ENCODE measurements around the gene PHACTR3.

The PHACTR3 gene

DNA sequence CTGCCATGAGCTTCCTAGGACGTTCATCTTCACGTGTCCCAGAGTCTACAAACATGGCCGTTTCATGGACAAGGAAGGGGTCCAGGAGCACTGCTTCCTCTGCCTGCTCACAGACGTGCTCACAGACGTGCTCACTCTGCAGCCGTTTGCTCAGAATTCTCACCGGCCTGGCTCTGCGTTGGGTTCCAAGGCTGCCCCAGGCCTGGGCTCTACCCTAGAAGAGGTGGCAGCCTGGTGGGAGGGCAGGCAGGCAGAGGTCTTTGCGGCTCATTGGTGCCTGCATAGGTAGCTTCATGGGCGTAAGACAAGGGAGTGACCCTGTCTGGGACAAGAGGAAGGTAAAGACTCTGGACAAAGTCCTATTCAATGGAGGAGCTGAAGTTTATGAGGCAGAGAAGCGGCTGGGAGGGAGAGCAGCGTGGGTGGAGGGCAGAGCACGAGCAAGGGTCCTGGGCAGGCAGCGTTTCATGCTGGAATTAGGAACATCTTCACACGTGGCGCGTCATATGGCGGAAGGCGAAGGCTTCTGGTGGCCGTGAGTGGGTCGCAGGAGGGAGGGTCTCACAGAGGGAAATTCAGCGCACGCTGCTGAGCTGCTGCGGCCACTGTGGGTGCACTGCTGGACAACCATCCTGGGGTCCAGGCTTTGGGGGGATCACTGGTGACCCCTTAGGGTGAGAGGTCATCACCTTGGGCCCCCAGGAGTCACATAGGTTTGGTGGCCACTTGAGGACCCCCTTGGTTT is 138.2 kb downstream of the PHACTR3 start:
- no peak overlapping the region for H3K4me3 ChIP-seq (ENCODE audit: low read length)
- H3K36me3 ChIP-seq (ENCODE audit: insufficient read depth, low read length) = no peaks in the 10 kb centered on the region
- no peaks in the 10 kb centered on the region for H3K4me1 ChIP-seq (ENCODE audit: insufficient read depth, low read length)
- no peaks in the 10 kb centered on the region for H3K9me3 ChIP-seq (ENCODE audit: low read length)
- H3K27me3 ChIP-seq (ENCODE audit: insufficient read depth, low read length) = peaks cover 7% of the 10 kb centered on the region
- H2AFZ ChIP-seq (ENCODE audit: low read depth, low read length) = no peak overlapping the region

DNA sequence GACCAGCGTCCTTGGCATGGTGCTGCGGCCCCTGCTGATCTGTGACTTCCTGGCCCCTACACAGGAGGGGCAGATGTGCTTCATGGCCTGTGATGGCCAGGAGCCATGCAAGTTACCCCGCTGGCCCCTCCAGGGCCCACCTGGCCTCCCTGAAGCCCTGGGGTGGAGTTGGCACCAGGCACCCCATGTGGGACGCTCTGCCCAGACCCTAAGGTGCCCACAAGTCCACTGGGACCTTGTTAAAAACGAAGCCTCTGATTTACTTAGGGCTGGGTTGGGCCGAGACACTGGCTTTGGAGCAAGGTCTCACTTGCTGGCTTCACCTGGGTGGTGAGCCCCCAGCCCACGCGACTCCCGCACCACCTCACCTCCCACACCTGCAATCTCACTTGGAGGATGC is 139.0 kb downstream of the PHACTR3 start:
- Histone ChIP-seq H3K4me1 (ENCODE audit: insufficient read depth, low read length) (peaks cover 1% of the 10 kb centered on the region), H2AFZ (ENCODE audit: low read depth, low read length) (no peak overlapping the region), H3K36me3 (ENCODE audit: insufficient read depth, low read length) (no peaks in the 10 kb centered on the region), H3K4me3 (ENCODE audit: low read length) (no peak overlapping the region), H3K9me3 (ENCODE audit: low read length) (no peaks in the 10 kb centered on the region), H3K27me3 (ENCODE audit: insufficient read depth, low read length) (peaks cover 7% of the 10 kb centered on the region)

DNA sequence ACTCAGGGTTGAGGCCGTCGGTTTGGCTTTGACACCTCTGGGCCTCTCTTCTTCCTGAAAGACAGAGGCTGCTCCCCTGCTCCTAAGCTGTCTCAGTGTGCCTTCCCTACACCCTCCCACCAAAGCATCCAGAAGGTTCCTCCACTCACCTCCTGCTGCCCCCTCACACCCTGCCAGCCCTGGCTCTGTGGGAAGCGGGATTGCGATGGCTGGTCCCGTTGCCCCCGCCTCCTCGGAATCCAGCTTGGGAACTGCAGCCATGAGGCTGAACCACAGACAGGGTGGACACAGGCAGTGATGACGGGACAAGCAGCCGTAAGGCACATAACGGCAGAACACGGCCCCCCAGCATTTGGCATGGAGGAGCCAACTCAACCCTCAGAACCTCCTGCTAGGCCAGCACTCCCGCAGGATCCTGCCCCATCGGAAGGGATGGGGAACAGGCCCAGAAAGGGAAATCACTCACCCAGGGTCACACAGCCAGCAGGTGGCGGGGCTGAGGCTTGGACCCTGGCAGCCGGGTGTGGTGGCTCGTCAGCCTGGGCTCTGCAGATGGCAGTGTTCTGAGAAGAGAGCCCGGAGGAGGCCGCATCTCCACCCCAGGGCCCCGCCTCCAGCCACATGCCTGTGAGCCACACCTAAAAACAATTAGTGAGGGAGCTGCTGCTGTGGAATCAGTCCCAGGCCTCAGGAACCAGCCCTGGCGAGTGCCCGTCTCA is 139.6 kb downstream of the PHACTR3 start:
- Histone ChIP-seq H3K27me3 (ENCODE audit: insufficient read depth, low read length) (peaks cover 7% of the 10 kb centered on the region), H3K4me1 (ENCODE audit: insufficient read depth, low read length) (peaks cover 7% of the 10 kb centered on the region), H3K4me3 (ENCODE audit: low read length) (no peak overlapping the region), H3K36me3 (ENCODE audit: insufficient read depth, low read length) (no peaks in the 10 kb centered on the region), H2AFZ (ENCODE audit: low read depth, low read length) (no peak overlapping the region), H3K9me3 (ENCODE audit: low read length) (no peaks in the 10 kb centered on the region)

DNA sequence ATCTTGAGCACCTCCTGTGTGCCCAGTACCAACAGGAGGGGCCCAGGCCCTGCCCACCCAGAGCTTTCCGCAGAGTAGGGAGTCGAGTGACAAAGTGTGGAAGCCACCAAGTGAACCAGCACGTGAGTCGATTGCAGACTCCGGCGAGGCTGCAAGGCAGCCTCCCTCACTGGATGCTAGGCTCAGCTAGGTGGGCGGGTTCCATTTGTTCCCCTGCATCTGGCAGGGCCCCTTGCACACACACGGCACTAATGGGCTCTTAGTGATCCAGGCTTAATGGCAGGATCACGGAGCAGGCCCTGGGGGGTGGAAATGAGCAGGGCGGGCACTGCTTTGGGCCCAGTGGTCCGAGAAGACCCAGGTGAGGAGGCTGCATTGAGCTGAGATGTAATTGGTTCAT is 140.4 kb downstream of the PHACTR3 start:
- Histone ChIP-seq H3K9me3 (ENCODE audit: low read length) (no peaks in the 10 kb centered on the region), H3K4me3 (ENCODE audit: low read length) (no peak overlapping the region), H3K36me3 (ENCODE audit: insufficient read depth, low read length) (no peaks in the 10 kb centered on the region), H2AFZ (ENCODE audit: low read depth, low read length) (no peak overlapping the region), H3K27me3 (ENCODE audit: insufficient read depth, low read length) (peaks cover 7% of the 10 kb centered on the region), H3K4me1 (ENCODE audit: insufficient read depth, low read length) (peaks cover 16% of the 10 kb centered on the region)

DNA sequence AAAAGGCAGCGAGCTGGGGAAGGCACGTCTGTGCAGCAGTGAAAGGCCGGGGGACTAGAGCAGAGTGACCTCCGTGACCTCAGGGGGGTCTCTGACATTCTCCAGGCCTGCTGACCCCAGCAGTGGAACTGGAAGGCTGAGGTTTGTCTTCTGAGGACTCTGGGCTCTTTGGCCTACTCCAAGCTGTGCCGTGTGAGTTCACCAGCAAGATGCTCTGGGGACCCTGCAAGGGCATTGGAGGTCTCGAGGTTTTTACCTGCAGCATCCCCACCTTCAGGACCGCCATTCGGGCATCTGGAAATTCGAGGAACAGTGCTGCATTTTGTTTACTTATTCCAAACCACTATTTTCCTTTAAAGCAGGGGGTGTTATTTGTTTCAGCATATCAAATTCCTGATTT is 140.9 kb downstream of the PHACTR3 start:
- Histone ChIP-seq H3K27me3 (ENCODE audit: insufficient read depth, low read length) (peaks cover 7% of the 10 kb centered on the region), H3K4me3 (ENCODE audit: low read length) (no peak overlapping the region), H3K9me3 (ENCODE audit: low read length) (no peaks in the 10 kb centered on the region), H3K36me3 (ENCODE audit: insufficient read depth, low read length) (no peaks in the 10 kb centered on the region), H2AFZ (ENCODE audit: low read depth, low read length) (no peak overlapping the region), H3K4me1 (ENCODE audit: insufficient read depth, low read length) (peaks cover 20% of the 10 kb centered on the region)

DNA sequence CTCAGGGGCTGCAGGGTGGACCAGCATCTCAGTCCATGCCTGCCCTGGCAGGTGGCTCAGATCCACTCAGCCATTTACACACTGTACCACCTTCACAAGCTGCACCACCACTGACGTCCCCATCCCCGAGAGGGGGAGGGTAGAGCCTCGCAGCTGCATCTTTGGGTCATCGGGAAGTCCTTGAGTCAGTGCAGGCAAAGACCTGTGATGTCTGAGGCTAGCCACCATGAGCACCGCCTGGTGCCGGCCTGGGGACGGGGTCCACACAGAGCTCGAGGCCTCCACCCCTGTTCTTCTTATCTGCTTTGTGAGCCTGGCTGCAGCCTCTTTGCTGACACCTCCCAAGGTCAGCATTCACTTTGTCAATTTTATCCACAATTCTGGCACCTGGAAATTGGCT is 141.4 kb downstream of the PHACTR3 start:
- Histone ChIP-seq H3K36me3 (ENCODE audit: insufficient read depth, low read length) (no peaks in the 10 kb centered on the region), H3K27me3 (ENCODE audit: insufficient read depth, low read length) (peaks cover 7% of the 10 kb centered on the region), H3K4me1 (ENCODE audit: insufficient read depth, low read length) (peaks cover 25% of the 10 kb centered on the region), H3K9me3 (ENCODE audit: low read length) (no peaks in the 10 kb centered on the region), H3K4me3 (ENCODE audit: low read length) (no peak overlapping the region), H2AFZ (ENCODE audit: low read depth, low read length) (no peak overlapping the region)

DNA sequence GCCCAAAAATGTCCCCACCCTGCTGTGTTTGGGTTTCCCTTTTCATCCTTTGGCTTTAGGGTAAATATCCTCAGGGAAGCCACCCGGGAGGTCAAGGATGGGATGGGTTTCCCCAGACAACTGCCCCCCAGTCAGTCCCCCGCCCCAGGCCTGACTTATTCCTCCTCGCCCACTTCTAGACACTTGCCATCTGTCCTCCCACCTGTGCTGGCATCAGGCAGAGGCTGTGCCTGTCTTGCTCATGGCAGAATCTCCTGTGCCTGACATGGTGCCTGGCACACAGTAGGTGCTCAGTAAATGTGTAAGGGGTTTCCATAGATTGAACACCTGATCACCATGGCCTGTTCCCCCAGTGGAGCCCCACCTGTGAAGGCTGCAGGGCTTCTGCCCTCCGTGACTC is 141.8 kb downstream of the PHACTR3 start:
- peaks cover 7% of the 10 kb centered on the region for H3K27me3 ChIP-seq (ENCODE audit: insufficient read depth, low read length)
- peaks cover 28% of the 10 kb centered on the region for H3K4me1 ChIP-seq (ENCODE audit: insufficient read depth, low read length)
- H3K9me3 ChIP-seq (ENCODE audit: low read length) = no peaks in the 10 kb centered on the region
- no peak overlapping the region for H2AFZ ChIP-seq (ENCODE audit: low read depth, low read length)
- no peak overlapping the region for H3K4me3 ChIP-seq (ENCODE audit: low read length)
- no peaks in the 10 kb centered on the region for H3K36me3 ChIP-seq (ENCODE audit: insufficient read depth, low read length)

DNA sequence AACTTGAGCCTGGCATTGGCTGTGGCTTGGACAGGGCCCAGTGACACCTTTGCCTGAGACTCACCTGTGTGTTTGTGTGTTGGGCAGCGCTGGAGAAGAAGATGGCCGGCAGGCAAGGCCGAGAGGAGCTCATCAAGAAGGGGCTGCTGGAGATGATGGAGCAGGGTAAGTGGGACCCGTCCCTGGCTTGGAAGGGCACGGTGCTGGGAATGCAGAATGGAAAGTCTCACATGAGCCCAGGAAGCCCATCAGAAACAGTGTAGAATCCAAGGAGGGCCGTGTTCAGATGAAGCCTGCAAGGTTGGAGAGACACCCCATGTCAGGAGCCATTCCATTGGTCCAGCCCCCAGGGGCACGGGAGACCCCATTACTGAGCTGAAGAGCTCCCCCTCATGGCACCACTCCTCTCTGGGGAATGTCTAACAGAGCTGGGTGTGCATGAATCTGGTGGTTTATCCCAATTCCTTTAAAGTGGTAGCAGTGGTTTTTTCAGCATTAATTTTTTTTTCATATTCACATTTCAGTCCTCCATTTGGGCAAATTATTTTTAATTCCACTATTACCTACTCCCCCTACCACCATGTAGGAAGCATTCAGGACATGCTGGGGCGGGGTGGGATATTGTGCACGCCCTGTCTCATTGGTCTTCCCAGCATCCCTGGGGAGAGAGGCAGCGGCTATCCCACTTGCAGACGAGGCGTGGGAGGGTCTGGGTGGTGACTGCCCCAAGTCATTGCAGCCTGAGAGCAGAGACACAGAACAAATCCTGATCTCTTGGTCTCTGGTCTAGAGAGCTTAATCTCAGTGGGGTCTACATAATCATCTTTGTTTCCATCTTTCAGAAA is 143.6 kb downstream of the PHACTR3 start:
- peaks cover 13% of the 10 kb centered on the region for H3K27me3 ChIP-seq (ENCODE audit: insufficient read depth, low read length)
- no peaks in the 10 kb centered on the region for H3K9me3 ChIP-seq (ENCODE audit: low read length)
- no peak overlapping the region for H3K4me3 ChIP-seq (ENCODE audit: low read length)
- H2AFZ ChIP-seq (ENCODE audit: low read depth, low read length) = no peak overlapping the region
- no peaks in the 10 kb centered on the region for H3K36me3 ChIP-seq (ENCODE audit: insufficient read depth, low read length)
- peaks cover 41% of the 10 kb centered on the region for H3K4me1 ChIP-seq (ENCODE audit: insufficient read depth, low read length)

DNA sequence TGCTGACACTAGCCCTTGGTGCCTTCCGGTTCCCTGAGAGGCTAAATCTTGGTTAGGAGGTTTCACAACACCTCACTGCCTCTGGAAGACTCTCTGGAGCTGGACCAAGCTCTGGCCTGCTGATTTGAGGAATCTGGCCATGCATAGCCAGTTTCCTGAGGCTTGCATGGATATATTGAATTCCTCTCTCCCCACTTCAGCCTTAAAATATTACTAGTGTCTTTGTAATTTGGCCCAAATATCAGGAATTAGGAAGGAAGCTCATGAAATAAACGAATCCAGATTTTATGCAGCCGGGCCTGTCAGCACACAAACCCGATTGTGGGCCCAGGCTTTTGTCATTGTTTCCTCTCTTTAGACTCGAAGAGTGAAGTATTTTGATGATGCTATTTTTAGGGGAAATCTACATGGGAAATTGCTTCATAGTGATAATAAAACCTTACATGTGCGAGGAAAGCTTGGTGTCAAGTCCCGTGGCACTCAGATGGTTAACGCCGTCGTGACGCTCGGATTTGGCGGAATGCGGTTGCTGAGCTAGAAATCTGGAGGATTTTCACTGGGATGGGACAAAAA is 144.4 kb downstream of the PHACTR3 start:
- H3K9me3 ChIP-seq (ENCODE audit: low read length) = no peaks in the 10 kb centered on the region
- H3K4me1 ChIP-seq (ENCODE audit: insufficient read depth, low read length) = peaks cover 41% of the 10 kb centered on the region
- peaks cover 16% of the 10 kb centered on the region for H3K27me3 ChIP-seq (ENCODE audit: insufficient read depth, low read length)
- H3K4me3 ChIP-seq (ENCODE audit: low read length) = no peak overlapping the region
- no peak overlapping the region for H2AFZ ChIP-seq (ENCODE audit: low read depth, low read length)
- no peaks in the 10 kb centered on the region for H3K36me3 ChIP-seq (ENCODE audit: insufficient read depth, low read length)

DNA sequence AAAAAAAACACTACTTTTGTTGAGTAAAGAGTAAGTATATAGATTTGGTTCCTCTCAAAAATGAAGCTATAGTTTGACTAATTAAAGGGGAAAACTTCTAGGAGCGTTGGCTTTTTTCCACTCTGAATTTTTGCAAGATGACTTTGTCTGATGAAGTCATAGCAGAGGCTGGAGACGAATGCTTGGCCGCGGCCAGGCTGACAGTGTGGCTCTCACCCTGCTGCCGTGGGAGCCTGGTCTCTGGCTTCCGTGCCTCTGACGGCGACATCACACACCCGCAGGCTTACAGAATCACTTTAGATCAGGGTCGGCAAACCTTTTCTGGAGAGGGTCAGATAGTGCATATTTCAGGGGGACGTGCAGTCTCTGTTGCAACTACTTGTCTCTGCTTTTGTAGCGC is 145.0 kb downstream of the PHACTR3 start:
- Histone ChIP-seq H3K27me3 (ENCODE audit: insufficient read depth, low read length) (peaks cover 19% of the 10 kb centered on the region), H3K36me3 (ENCODE audit: insufficient read depth, low read length) (no peaks in the 10 kb centered on the region), H3K9me3 (ENCODE audit: low read length) (no peaks in the 10 kb centered on the region), H2AFZ (ENCODE audit: low read depth, low read length) (no peak overlapping the region), H3K4me3 (ENCODE audit: low read length) (no peak overlapping the region), H3K4me1 (ENCODE audit: insufficient read depth, low read length) (peaks cover 41% of the 10 kb centered on the region)

DNA sequence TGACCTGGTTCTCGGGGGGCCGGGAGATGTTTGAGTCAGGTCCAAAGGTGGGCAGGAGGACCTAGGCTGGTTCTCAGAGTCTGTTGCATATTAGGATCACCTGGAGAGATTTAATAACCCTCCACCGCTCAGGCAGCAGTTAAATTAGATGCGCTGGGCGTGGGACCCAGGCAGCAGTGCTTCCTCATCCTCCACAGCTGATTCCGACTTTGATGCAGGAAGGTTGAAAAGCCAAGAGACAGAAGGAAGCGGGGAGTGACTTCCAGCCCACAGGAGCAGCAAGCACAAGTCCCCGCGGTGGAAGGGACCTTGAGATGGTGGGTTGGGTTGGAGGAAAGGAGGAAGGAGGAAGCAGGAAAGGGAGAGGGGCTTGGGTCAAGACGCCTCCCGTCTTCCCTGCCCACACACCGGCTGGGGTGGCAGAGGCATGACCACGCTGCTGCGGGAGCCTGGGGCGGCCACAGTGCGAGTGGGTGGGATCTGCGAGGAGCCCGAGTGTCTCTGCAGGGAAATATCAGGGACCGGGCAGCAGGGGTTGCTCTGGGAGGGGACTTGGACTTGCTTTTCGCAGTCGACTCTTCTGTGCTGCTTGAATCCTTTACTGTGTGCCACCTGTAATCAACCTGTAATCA is 146.0 kb downstream of the PHACTR3 start:
- H3K27me3 ChIP-seq (ENCODE audit: insufficient read depth, low read length) = peaks cover 23% of the 10 kb centered on the region
- no peaks in the 10 kb centered on the region for H3K36me3 ChIP-seq (ENCODE audit: insufficient read depth, low read length)

DNA sequence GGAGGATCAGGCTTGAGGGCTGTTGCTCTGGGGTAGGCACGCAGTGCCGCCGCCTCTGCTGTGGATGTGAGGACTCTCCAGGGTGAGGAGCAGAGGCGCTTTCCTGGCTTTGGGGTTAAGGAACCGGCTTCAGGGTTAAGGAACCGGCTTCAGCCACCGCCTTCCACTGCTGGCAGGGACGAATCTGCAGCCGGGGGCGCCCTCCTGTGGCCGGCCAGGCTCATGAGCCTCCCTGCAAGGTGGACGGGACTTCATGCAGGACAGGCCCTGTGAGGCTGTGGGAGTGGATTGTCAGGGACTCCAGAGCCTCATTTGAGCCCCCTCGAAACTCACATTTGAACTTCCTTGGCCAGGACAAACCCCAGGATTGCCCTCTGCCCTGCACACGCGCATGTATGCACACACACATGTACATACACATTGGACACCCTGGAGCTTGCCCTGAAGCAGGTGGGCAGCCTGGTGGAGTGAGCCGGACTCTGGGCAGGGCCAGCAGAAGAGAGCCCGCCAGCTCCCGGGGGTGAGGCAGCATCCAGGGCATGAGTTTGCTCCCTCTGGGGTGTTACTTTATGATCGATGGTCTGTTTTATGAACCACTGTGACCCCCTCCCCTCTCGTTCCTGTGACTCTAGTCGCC is 146.9 kb downstream of the PHACTR3 start:
- no peaks in the 10 kb centered on the region for H3K9me3 ChIP-seq (ENCODE audit: low read length)
- no peak overlapping the region for H3K4me3 ChIP-seq (ENCODE audit: low read length)
- peaks cover 41% of the 10 kb centered on the region for H3K4me1 ChIP-seq (ENCODE audit: insufficient read depth, low read length)
- H3K27me3 ChIP-seq (ENCODE audit: insufficient read depth, low read length) = peaks cover 23% of the 10 kb centered on the region
- no peak overlapping the region for H2AFZ ChIP-seq (ENCODE audit: low read depth, low read length)
- no peaks in the 10 kb centered on the region for H3K36me3 ChIP-seq (ENCODE audit: insufficient read depth, low read length)

More for the DNA sequence above, 146.0 kb downstream of the PHACTR3 start:
- no peaks in the 10 kb centered on the region for H3K9me3 ChIP-seq (ENCODE audit: low read length)
- H3K4me1 ChIP-seq (ENCODE audit: insufficient read depth, low read length) = peaks cover 41% of the 10 kb centered on the region
- no peak overlapping the region for H3K4me3 ChIP-seq (ENCODE audit: low read length)
- no peak overlapping the region for H2AFZ ChIP-seq (ENCODE audit: low read depth, low read length)

Data from neuron (in vitro differentiated cells).